K562 (cell line): Measurements from ENCODE around the gene NPC1L1. TPM values are rescaled to one million over a fixed set of nuclear protein-coding genes. Genes with fewer than 3 reads are reported as not detected.

Experiments
- ATAC-seq: fragments of 200-7000 bp; cut with Tn5 transposase; 3 replicates; pipeline ENCODE4 v1.9.1; 2020; ENCODE audit warnings: moderate library complexity
- BruUV-seq: library from RNA; stranded (reverse); fragments of 400-500 nt; replicated peaks from 2 replicates; lab custom pipeline; 2021; lab: Mats Ljungman, UMichigan
- CTCF ChIA-PET: fragments of 300-600 bp; formaldehyde crosslinking; extraction: SDS; loops from one replicate; lab custom pipeline; 2021; ENCODE audit warnings: low intra/inter-chr PET ratio; lab: Yijun Ruan, JAX
- POLR2A ChIA-PET: fragments of 300-600, 350-650 bp; sonication (Branson Sonifier 250); formaldehyde crosslinking; extraction: SDS; loops from one replicate; lab custom pipeline; 2021; ENCODE audit warnings: antibody characterized with exemption, inconsistent platforms; lab: Yijun Ruan, JAX
- DNase-seq, 4 experiments: peaks; one replicate each; pipeline versions ENCODE4 v3.0.0 to v3.0.0-alpha.2; 2011 to 2018; ENCODE audit warnings: low spot score in 3 of 4, mixed read lengths in 3 of 4; ENCODE audit errors: extremely low read depth in 1 of 4
- FAIRE-seq: peaks from 2 replicates; lab custom pipeline; 2011; peaks lifted over from hg19 to GRCh38; lab: Jason Lieb, UNC
- H2AFZ ChIP-seq: 2 replicates; pipeline ENCODE4 v1.6.0; 2011; ENCODE audit warnings: low read depth, low read length, control low read depth, inconsistent platforms
- H3K27ac ChIP-seq: fragments of 200-600 bp; 3 replicates; pipeline ENCODE4 v1.8.0; 2011; ENCODE audit warnings: low read depth, mild to moderate bottlenecking, control low read depth, inconsistent platforms, low read length, moderate library complexity, mixed read lengths; ENCODE audit errors: extremely low read depth
- H3K27me3 ChIP-seq, 2 experiments: fragments of 300-600 bp in 1 of 2; 2 replicates in 1 of 2; 3 replicates in 1 of 2; pipeline versions ENCODE4 v1.6.0 to v1.8.0; 2011; ENCODE audit warnings: inconsistent platforms in 2 of 2, low read length in 2 of 2, mild to moderate bottlenecking in 1 of 2, mixed read lengths in 1 of 2, moderate library complexity in 1 of 2; ENCODE audit not compliant: control insufficient read depth in 2 of 2, insufficient read depth in 2 of 2
- H3K36me3 ChIP-seq: fragments of 300-600 bp; 3 replicates; pipeline ENCODE4 v1.8.0; 2011; ENCODE audit warnings: mild to moderate bottlenecking, low read length, inconsistent platforms; ENCODE audit not compliant: control insufficient read depth, insufficient read depth
- H3K4me1 ChIP-seq, 2 experiments: fragments of 200-600 bp in 1 of 2; replicated peaks in 1 of 2; 2 replicates in 1 of 2; 3 replicates in 1 of 2; pipeline versions ENCODE4 v1.5.1 to v1.8.0; 2011; ENCODE audit warnings: inconsistent platforms in 2 of 2, low read length in 2 of 2, mild to moderate bottlenecking in 1 of 2, mixed read lengths in 1 of 2, moderate library complexity in 1 of 2; ENCODE audit not compliant: control insufficient read depth in 2 of 2, insufficient read depth in 2 of 2
- H3K4me2 ChIP-seq: 2 replicates; pipeline ENCODE4 v1.6.1; 2011; ENCODE audit warnings: low read length, control low read depth, inconsistent platforms, mixed read lengths; ENCODE audit not compliant: insufficient read depth
- H3K4me3 ChIP-seq: fragments of 200-600 bp; sonication (generic), shearing (Covaris generic); 2 replicates; pipeline ENCODE4 v1.5.1; 2016; ENCODE audit warnings: control low read depth, inconsistent platforms
- H3K79me2 ChIP-seq: fragments of 200-600 bp; 3 replicates; pipeline ENCODE4 v1.8.0; 2011; ENCODE audit warnings: low read length, inconsistent platforms; ENCODE audit not compliant: control insufficient read depth, insufficient read depth
- H3K9ac ChIP-seq, 2 experiments: 2 replicates each; pipeline versions ENCODE4 v1.6.0 to v1.6.1; 2011; ENCODE audit warnings: low read depth in 2 of 2, low read length in 2 of 2, control low read depth in 1 of 2, inconsistent platforms in 1 of 2, mild to moderate bottlenecking in 1 of 2, mixed read lengths in 1 of 2; ENCODE audit not compliant: insufficient read depth in 1 of 2
- H3K9me1 ChIP-seq: one replicate; pipeline ENCODE4 v1.6.0; 2011; ENCODE audit warnings: inconsistent platforms, mild to moderate bottlenecking, low read length, moderate library complexity; ENCODE audit not compliant: control insufficient read depth, insufficient read depth
- H3K9me3 ChIP-seq: replicated peaks from 2 replicates; pipeline ENCODE4 v1.5.1; 2011; ENCODE audit warnings: low read depth, low read length, inconsistent platforms; ENCODE audit not compliant: control insufficient read depth, insufficient read depth
- H4K20me1 ChIP-seq: replicated peaks from 2 replicates; pipeline ENCODE4 v1.6.1; 2011; ENCODE audit warnings: low read length, inconsistent platforms, mixed read lengths; ENCODE audit not compliant: control insufficient read depth, insufficient read depth
- ELF1 ChIP-seq: fragments of 200-800 bp; sonication (Bioruptor generic); IDR thresholded peaks from 2 replicates; pipeline ENCODE4 v1.6.1; 2016; ENCODE audit warnings: missing genetic modification characterization, missing compliant biosample characterization
- MEIS2 ChIP-seq: fragments of 450-650 bp; IDR thresholded peaks from 2 replicates; pipeline ENCODE4 v1.6.1; 2014; ENCODE audit warnings: mild to moderate bottlenecking; ENCODE audit not compliant: partially characterized antibody
- NCOA6 ChIP-seq: fragments of 450-650 bp; IDR thresholded peaks from 2 replicates; pipeline ENCODE4 v1.6.1; 2017; ENCODE audit warnings: mild to moderate bottlenecking
- PURB ChIP-seq: sonication (generic); formaldehyde crosslinking; IDR thresholded peaks from 2 replicates; pipeline ENCODE4 v1.9.0; 2021; ENCODE audit warnings: low read depth, mild to moderate bottlenecking, missing genetic modification reagents
- ZBTB40 ChIP-seq, 2 experiments: fragments of 450-650 bp in 1 of 2; sonication (generic) in 1 of 2; formaldehyde crosslinking in 1 of 2; IDR thresholded peaks; 2 replicates each; pipeline versions ENCODE4 v1.7.1 to v1.9.0; 2016 to 2022; ENCODE audit warnings: inconsistent platforms in 1 of 2, mild to moderate bottlenecking in 1 of 2, missing genetic modification reagents in 1 of 2
- ZNF12 ChIP-seq: sonication (generic); formaldehyde crosslinking; IDR thresholded peaks from 2 replicates; pipeline ENCODE4 v1.4.0; 2020; ENCODE audit warnings: mild to moderate bottlenecking, missing genetic modification reagents
- ZNF583 ChIP-seq: fragments of 250-450 bp; sonication (Bioruptor Pico); IDR thresholded peaks from 2 replicates; pipeline ENCODE4 v1.4.0; 2020
- WGBS: fragments of 100-300 bp; shearing (Covaris generic); methylation state at CpG from one replicate; pipeline ENCODE4 v1.1.6; 2016; ENCODE audit warnings: low coverage, mixed read lengths; ENCODE audit not compliant: insufficient coverage; ENCODE audit errors: missing lambda C conversion rate; 5-methylcytosine and 5-hydroxymethylcytosine counted together
- in situ Hi-C: fragments of 300-500 bp; cut with MboI; formaldehyde crosslinking; loops from 4 replicates; pipeline ENCODE4 v1.15.0; 2018; ENCODE audit warnings: inconsistent platforms, mixed read lengths
- intact Hi-C: fragments of 100-400 bp; cut with micrococcal nuclease; formaldehyde crosslinking; loops from 2 replicates; pipeline ENCODE4 v1.14.2; 2022
- polyA plus RNA-seq, 8 experiments: library from polyadenylated mRNA; depleted of rRNA in 4 of 8; stranded (reverse) in 5 of 8; unstranded in 3 of 8; fragments of >200 nt; fragmentation: Nextera tagmentation in 2 of 8; fragmentation: Illumina TruSeq in 1 of 8; extraction: Ambion mirVana in 2 of 8; extraction: Trizol in 1 of 8; gene quantifications; 2 replicates each; pipeline versions ENCODE4 v1.2.1 to v1.2.3, GENCODE V29; 2011 to 2014; ENCODE audit warnings: inconsistent platforms in 1 of 8, missing spikeins in 1 of 8
- total RNA-seq, 7 experiments: library from RNA; depleted of rRNA in 6 of 7; stranded (reverse); fragments of >200 nt in 6 of 7; fragmentation: Illumina TruSeq in 2 of 7; extraction: Trizol in 2 of 7; gene quantifications; 2 replicates each; pipeline versions ENCODE4 v1.2.1 to v1.2.3, GENCODE V29; 2011 to 2021; ENCODE audit warnings: low replicate concordance in 1 of 7
- TF ChIP-seq, protein P1 (sequence below): fragments of 450-650 bp; IDR thresholded peaks from 2 replicates; pipeline ENCODE4 v1.6.1; 2016
- TF ChIP-seq, protein P2 (sequence below), 2 experiments: IDR thresholded peaks in 1 of 2; conservative IDR thresholded peaks in 1 of 2; 2 replicates each; pipeline ENCODE4 v1.6.1; 2016; ENCODE audit warnings: low read depth in 2 of 2, mild to moderate bottlenecking in 1 of 2, missing compliant biosample characterization in 1 of 2, missing genetic modification characterization in 1 of 2, moderate library complexity in 1 of 2

NPC1L1 gene
- total and polyA plus RNA-seq, 9 of the 15 experiments (the other 6 are each of a cell fraction or from before 2014, with no cell fraction given), result 0.01 to 0.18 (median 0.07) TPM; not detected in 4

GRCh38 chr7:44486693-44487092 lies 54.4 kb downstream of the NPC1L1 start:
- peaks cover 56% of the 10 kb centered on the region for H3K79me2 ChIP-seq
- FAIRE-seq (no peak), DNase-seq (peak in 1 of 4 experiments; percentile 22), ATAC-seq (no peak)
- in situ Hi-C loops (no loop called here), intact Hi-C loops (no loop called here)
- peaks cover 9% of the 10 kb centered on the region; the same call in 1 of the 2 replicates for H3K9me3 ChIP-seq
- no peak overlapping the region for H3K27ac ChIP-seq
- no peak overlapping the region for H3K9ac ChIP-seq
- ChIA-PET POLR2A (no interaction called here), CTCF (no interaction called here)
- no peaks in the 10 kb centered on the region for H3K9me1 ChIP-seq
- no peak overlapping the region for H3K4me3 ChIP-seq
- H3K36me3 ChIP-seq, result peaks cover 48% of the 10 kb centered on the region
- H4K20me1 ChIP-seq, result no peaks in the 10 kb centered on the region
- H2AFZ ChIP-seq, result no peak overlapping the region
- peaks cover 4% of the 10 kb centered on the region in 2 experiments; a peak in 3 of 5 replicates for H3K4me1 ChIP-seq
- H3K27me3 ChIP-seq, result no peaks in the 10 kb centered on the region
- no TSS peak for BruUV-seq
- no peak overlapping the region; the same call in 1 of the 2 replicates for H3K4me2 ChIP-seq
- 82% methylated on average over 1 of the region's 1 CpG for WGBS
- no peak for TF ChIP-seq NCOA6
- no peak for TF ChIP-seq ZNF583
- TF ChIP-seq ZBTB40 (IDR thresholded peaks at IDR 0.05), result no peak
- TF ChIP-seq ZBTB40 (CRISPR knock-in tag; IDR thresholded peaks at IDR 0.05), result no peak
- peak; percentile 89 for TF ChIP-seq MEIS2
- TF ChIP-seq, protein P1, sequence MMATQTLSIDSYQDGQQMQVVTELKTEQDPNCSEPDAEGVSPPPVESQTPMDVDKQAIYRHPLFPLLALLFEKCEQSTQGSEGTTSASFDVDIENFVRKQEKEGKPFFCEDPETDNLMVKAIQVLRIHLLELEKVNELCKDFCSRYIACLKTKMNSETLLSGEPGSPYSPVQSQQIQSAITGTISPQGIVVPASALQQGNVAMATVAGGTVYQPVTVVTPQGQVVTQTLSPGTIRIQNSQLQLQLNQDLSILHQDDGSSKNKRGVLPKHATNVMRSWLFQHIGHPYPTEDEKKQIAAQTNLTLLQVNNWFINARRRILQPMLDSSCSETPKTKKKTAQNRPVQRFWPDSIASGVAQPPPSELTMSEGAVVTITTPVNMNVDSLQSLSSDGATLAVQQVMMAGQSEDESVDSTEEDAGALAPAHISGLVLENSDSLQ, result peak; percentile 82
- no peak for TF ChIP-seq ZNF12 (CRISPR knock-in tag)
- TF ChIP-seq, protein P2, sequence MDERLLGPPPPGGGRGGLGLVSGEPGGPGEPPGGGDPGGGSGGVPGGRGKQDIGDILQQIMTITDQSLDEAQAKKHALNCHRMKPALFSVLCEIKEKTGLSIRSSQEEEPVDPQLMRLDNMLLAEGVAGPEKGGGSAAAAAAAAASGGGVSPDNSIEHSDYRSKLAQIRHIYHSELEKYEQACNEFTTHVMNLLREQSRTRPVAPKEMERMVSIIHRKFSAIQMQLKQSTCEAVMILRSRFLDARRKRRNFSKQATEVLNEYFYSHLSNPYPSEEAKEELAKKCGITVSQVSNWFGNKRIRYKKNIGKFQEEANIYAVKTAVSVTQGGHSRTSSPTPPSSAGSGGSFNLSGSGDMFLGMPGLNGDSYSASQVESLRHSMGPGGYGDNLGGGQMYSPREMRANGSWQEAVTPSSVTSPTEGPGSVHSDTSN (CRISPR knock-in tag; IDR thresholded peaks at IDR 0.05; ENCODE audit: low read depth), result 0 out of 2 replicates have a peak, but pooled peaks have one; percentile 16
- TF ChIP-seq, protein P2 (tag; conservative IDR thresholded peaks at IDR 0.05; ENCODE audit: low read depth), result peak; percentile 87
- TF ChIP-seq ELF1 (tag), result peak; percentile 26; the same call in 1 of the 2 replicates
- no peak for TF ChIP-seq PURB (CRISPR knock-in tag)
